HepG2 (cell line): Measurements from ENCODE around the gene LAMB3. TPM values are rescaled to one million over a fixed set of nuclear protein-coding genes. Genes with fewer than 3 reads are reported as not detected.

ENCODE experiments used
- ATAC-seq: fragments of 200-7000 bp; cut with Tn5 transposase; 3 replicates; pipeline ENCODE4 v1.9.1; 2020; ENCODE audit warnings: mild to moderate bottlenecking, moderate library complexity
- BruUV-seq: library from RNA; stranded (reverse); fragments of 400-500 nt; replicated peaks from 2 replicates; lab custom pipeline; 2021; lab: Mats Ljungman, UMichigan
- CTCF ChIA-PET: fragments of 300-600 bp; formaldehyde crosslinking; extraction: SDS; loops from one replicate; lab custom pipeline; 2021; ENCODE audit warnings: low total read pairs, inconsistent platforms, low intra/inter-chr PET ratio; lab: Yijun Ruan, JAX
- POLR2A ChIA-PET: fragments of 350-600 bp; sonication (Branson Sonifier 250); formaldehyde crosslinking; loops from one replicate; lab custom pipeline; 2020; ENCODE audit warnings: antibody characterized with exemption, inconsistent platforms; lab: Yijun Ruan, JAX
- DNase-seq: peaks from one replicate; pipeline ENCODE4 v3.0.0-alpha.2; 2015; ENCODE audit warnings: low spot score
- FAIRE-seq: peaks from 3 replicates; lab custom pipeline; 2011; peaks lifted over from hg19 to GRCh38; lab: Jason Lieb, UNC
- H2AFZ ChIP-seq: one replicate; pipeline ENCODE4 v1.6.1; 2011; ENCODE audit warnings: low read length, inconsistent platforms
- H3K27ac ChIP-seq: fragments of 300-600 bp; 3 replicates; pipeline ENCODE4 v1.8.0; 2011; ENCODE audit warnings: mixed run types, mild to moderate bottlenecking, mixed read lengths, low read length, inconsistent platforms; ENCODE audit not compliant: insufficient read depth; ENCODE audit errors: extremely low read length
- H3K27me3 ChIP-seq, 2 experiments: fragments of 200-600 bp in 1 of 2; 2 replicates in 1 of 2; 3 replicates in 1 of 2; pipeline versions ENCODE4 v1.6.0 to v1.8.0; 2011; ENCODE audit warnings: low read length in 2 of 2, mild to moderate bottlenecking in 2 of 2, moderate library complexity in 2 of 2, inconsistent platforms in 1 of 2; ENCODE audit not compliant: insufficient read depth in 2 of 2, control insufficient read depth in 1 of 2
- H3K36me3 ChIP-seq, 2 experiments: fragments of 200-600 bp in 1 of 2; replicated peaks in 1 of 2; 2 replicates in 1 of 2; 3 replicates in 1 of 2; pipeline versions ENCODE4 v1.5.1 to v1.8.0; 2011; ENCODE audit warnings: low read length in 2 of 2, inconsistent platforms in 1 of 2; ENCODE audit not compliant: insufficient read depth in 2 of 2, control insufficient read depth in 1 of 2
- H3K4me1 ChIP-seq: 2 replicates; pipeline ENCODE4 v1.5.1; 2012; ENCODE audit warnings: low read length, inconsistent platforms; ENCODE audit not compliant: insufficient read depth
- H3K4me2 ChIP-seq: 2 replicates; pipeline ENCODE4 v1.6.0; 2011; ENCODE audit warnings: low read depth, low read length, inconsistent platforms
- H3K4me3 ChIP-seq, 3 experiments: fragments of 200-600 bp in 1 of 3; sonication (generic), shearing (Covaris generic) in 1 of 3; replicated peaks in 1 of 3; 2 replicates each; pipeline ENCODE4 v1.5.1; 2011 to 2016; ENCODE audit warnings: low read length in 3 of 3, inconsistent platforms in 2 of 3, low read depth in 2 of 3, mild to moderate bottlenecking in 2 of 3, control low read depth in 1 of 3, mixed read lengths in 1 of 3; ENCODE audit not compliant: insufficient read depth in 1 of 3
- H3K79me2 ChIP-seq: one replicate; pipeline ENCODE4 v1.6.1; 2011; ENCODE audit warnings: low read length, inconsistent platforms; ENCODE audit not compliant: insufficient read depth
- H3K9ac ChIP-seq: 2 replicates; pipeline ENCODE4 v1.6.0; 2011; ENCODE audit warnings: mild to moderate bottlenecking, low read depth, low read length, inconsistent platforms; ENCODE audit not compliant: insufficient read depth
- H3K9me3 ChIP-seq: 2 replicates; pipeline ENCODE4 v1.5.1; 2012; ENCODE audit warnings: mild to moderate bottlenecking, low read length
- H4K20me1 ChIP-seq: 2 replicates; pipeline ENCODE4 v1.6.0; 2011; ENCODE audit warnings: inconsistent platforms, mild to moderate bottlenecking, low read length, moderate library complexity; ENCODE audit not compliant: insufficient read depth
- BATF2 ChIP-seq: sonication (generic); formaldehyde crosslinking; IDR thresholded peaks from 2 replicates; pipeline ENCODE4 v1.8.0; 2022; ENCODE audit warnings: mild to moderate bottlenecking, missing genetic modification reagents, moderate library complexity
- HES4 ChIP-seq: sonication (generic); formaldehyde crosslinking; IDR thresholded peaks from 2 replicates; pipeline ENCODE4 v1.9.0; 2021; ENCODE audit warnings: mild to moderate bottlenecking, missing genetic modification reagents, borderline replicate concordance
- NCOA2 ChIP-seq: sonication (generic); formaldehyde crosslinking; IDR thresholded peaks from 2 replicates; pipeline ENCODE4 v1.8.0; 2022; ENCODE audit warnings: inconsistent platforms
- REPIN1 ChIP-seq: sonication (generic); formaldehyde crosslinking; IDR thresholded peaks from 2 replicates; pipeline ENCODE4 v1.8.0; 2022; ENCODE audit warnings: missing genetic modification reagents, low read depth, mild to moderate bottlenecking, borderline replicate concordance
- TOPORS ChIP-seq: sonication (generic); formaldehyde crosslinking; IDR thresholded peaks from 2 replicates; pipeline ENCODE4 v1.8.0; 2023; ENCODE audit warnings: mild to moderate bottlenecking, missing genetic modification reagents
- U2AF2 ChIP-seq: fragments of 200-400 bp; formaldehyde crosslinking; IDR thresholded peaks from 2 replicates; pipeline ENCODE4 v1.6.1; 2017; ENCODE audit warnings: low read depth, mild to moderate bottlenecking, low read length
- ZNF180 ChIP-seq: sonication (generic); formaldehyde crosslinking; IDR thresholded peaks from 2 replicates; pipeline ENCODE4 v1.4.0; 2020; ENCODE audit warnings: low read depth, missing genetic modification reagents, borderline replicate concordance
- ZNF564 ChIP-seq: sonication (generic); formaldehyde crosslinking; IDR thresholded peaks from 2 replicates; pipeline ENCODE4 v1.8.1; 2023; ENCODE audit warnings: mild to moderate bottlenecking, missing genetic modification reagents
- ZNF646 ChIP-seq: sonication (generic); formaldehyde crosslinking; IDR thresholded peaks from 2 replicates; pipeline ENCODE4 v1.9.0; 2021; ENCODE audit warnings: mild to moderate bottlenecking, missing genetic modification reagents
- WGBS: methylation state at CpG from one replicate; pipeline ENCODE4 v1.1.6; 2017; ENCODE audit warnings: low lambda C conversion rate; 5-methylcytosine and 5-hydroxymethylcytosine counted together
- in situ Hi-C: cut with HindIII; loops from 2 replicates; pipeline ENCODE4 v1.10.0; 2017; ENCODE audit warnings: low pct_unique_long_range_greater_than_20kb; ENCODE audit not compliant: extremely low pct_ligation_motif_present
- intact Hi-C: fragments of 100-400 bp; cut with micrococcal nuclease; formaldehyde crosslinking; loops from one replicate; pipeline ENCODE4 v1.10.0; 2022; ENCODE audit not compliant: unreplicated experiment
- polyA plus RNA-seq, 8 experiments: library from polyadenylated mRNA; depleted of rRNA in 3 of 8; stranded (reverse) in 7 of 8; unstranded in 1 of 8; fragments of >200 nt; fragmentation: Illumina TruSeq in 4 of 8; extraction: Trizol in 4 of 8; gene quantifications; 2 replicates each; pipeline versions ENCODE4 v1.2.1 to v1.2.3, GENCODE V29; 2011 to 2016; ENCODE audit warnings: low read depth in 4 of 8, missing spikeins in 1 of 8, mixed read lengths in 1 of 8; ENCODE audit not compliant: insufficient read depth in 1 of 8
- total RNA-seq, 5 experiments: library from RNA; depleted of rRNA; stranded (reverse); fragments of >200 nt; fragmentation: Illumina TruSeq; extraction: Trizol; gene quantifications; 2 replicates each; pipeline ENCODE4 v1.2.3, GENCODE V29; 2016; ENCODE audit warnings: low read depth in 1 of 5

LAMB3 gene
- total and polyA plus RNA-seq, 2 of the 13 experiments (the other 11 are each of a cell fraction or from before 2014, with no cell fraction given): 0.18 to 0.24 TPM

DNA sequence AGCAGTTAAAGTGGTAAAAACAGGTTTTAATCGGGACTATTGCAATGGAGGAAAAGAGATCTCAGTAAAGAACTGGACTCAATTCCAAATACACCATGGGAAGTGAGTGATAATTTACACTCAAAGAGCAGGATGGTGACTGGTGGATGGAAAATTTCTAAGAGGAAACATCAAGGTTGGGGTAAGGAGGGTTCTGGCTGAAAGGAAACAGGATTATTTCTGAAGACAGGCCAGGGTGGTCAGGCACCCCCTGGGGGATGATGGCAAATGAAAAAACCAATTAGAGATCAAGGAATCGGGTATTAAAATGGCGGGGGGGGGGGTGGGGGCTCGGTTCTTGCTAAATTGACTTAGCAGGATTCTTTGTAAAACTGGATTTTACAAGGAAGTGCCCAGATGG, 40.1 kb upstream of the LAMB3 start:
- Histone ChIP-seq H3K79me2 (no peaks in the 10 kb centered on the region), H3K4me1 (no peaks in the 10 kb centered on the region), H3K27ac (no peak overlapping the region), H2AFZ (no peak overlapping the region), H3K4me2 (no peak overlapping the region), H3K9me3 (no peaks in the 10 kb centered on the region), H3K36me3 (no peaks in the 10 kb centered on the region), H3K9ac (no peak overlapping the region), H3K27me3 (no peaks in the 10 kb centered on the region), H3K4me3 (no peak overlapping the region), H4K20me1 (no peaks in the 10 kb centered on the region)
- ChIA-PET POLR2A (no interaction called here), CTCF (interaction anchor here (1.1 to 1.7 kb wide), 5 partner anchors 46 to 123 kb away, joined by 4 to 16 read pairs (median 7); no protein-coding TSS in a partner anchor)
- no peak for TF ChIP-seq TOPORS (CRISPR knock-in tag)
- TF ChIP-seq U2AF2: no peak
- no peak for TF ChIP-seq ZNF564 (CRISPR knock-in tag)
- no peak for TF ChIP-seq ZNF180 (CRISPR knock-in tag)
- TF ChIP-seq BATF2 (CRISPR knock-in tag): no peak
- no peak for TF ChIP-seq ZNF646 (CRISPR knock-in tag)
- TF ChIP-seq REPIN1 (CRISPR knock-in tag): no peak
- TF ChIP-seq HES4 (CRISPR knock-in tag): no peak
- no peak for TF ChIP-seq NCOA2 (CRISPR knock-in tag)
- ATAC-seq: no peak
- no peak for FAIRE-seq
- WGBS: 21% methylated on average over 4 of the region's 4 CpGs
- BruUV-seq: no TSS peak
- no peak for DNase-seq
- intact Hi-C loops: loop anchor here (2.0 kb wide), 1 partner anchor 123 kb away; no protein-coding TSS in a partner anchor
- in situ Hi-C loops: loop anchor here (5.0 kb wide), 1 partner anchor 115 kb away; no protein-coding TSS in a partner anchor
